ENCODE measurements around the gene SEC16B. TPM values are rescaled to one million over a fixed set of nuclear protein-coding genes. Genes with fewer than 3 reads are reported as not detected.

SEC16B gene
- total and polyA plus RNA-seq, 2 of the 8 experiments (the other 6 are each of a cell fraction or from before 2014, with no cell fraction given): 0.56 to 0.94 TPM

- TF ChIP-seq CHD7 (IDR thresholded peaks at IDR 0.05; ENCODE audit: insufficient replicate concordance, low read length): no peak
- no peak for TF ChIP-seq KDM4A (IDR thresholded peaks at IDR 0.05; ENCODE audit: low read depth, low read length, severe bottlenecking)
- no peak for TF ChIP-seq RFX5 (IDR thresholded peaks at IDR 0.05; ENCODE audit: borderline replicate concordance, low read depth, low read length)
These were observed 11.8 kb downstream of the SEC16B start (continued) for GRCh38 chr1:177958092-177958491.

Data from H1 (cell line).